GM12891 (cell line): Measurements from ENCODE around the gene SIRPD.

Experiments
- DNase-seq: peaks from one replicate; pipeline ENCODE4 v3.0.0; 2011; ENCODE audit warnings: low spot score; ENCODE audit not compliant: insufficient read length
- FAIRE-seq: peaks from 2 replicates; lab custom pipeline; 2011; peaks lifted over from hg19 to GRCh38; lab: Jason Lieb, UNC
- PAX5 ChIP-seq: IDR thresholded peaks from 2 replicates; pipeline ENCODE4 v1.6.1; 2011; ENCODE audit warnings: low read length, moderate library complexity, mild to moderate bottlenecking; ENCODE audit not compliant: insufficient read depth, severe bottlenecking
- POLR2A ChIP-seq: IDR thresholded peaks from 2 replicates; pipeline ENCODE4 v1.6.1; 2011; ENCODE audit warnings: low read depth, low read length, control low read depth

Gene SIRPD

DNA sequence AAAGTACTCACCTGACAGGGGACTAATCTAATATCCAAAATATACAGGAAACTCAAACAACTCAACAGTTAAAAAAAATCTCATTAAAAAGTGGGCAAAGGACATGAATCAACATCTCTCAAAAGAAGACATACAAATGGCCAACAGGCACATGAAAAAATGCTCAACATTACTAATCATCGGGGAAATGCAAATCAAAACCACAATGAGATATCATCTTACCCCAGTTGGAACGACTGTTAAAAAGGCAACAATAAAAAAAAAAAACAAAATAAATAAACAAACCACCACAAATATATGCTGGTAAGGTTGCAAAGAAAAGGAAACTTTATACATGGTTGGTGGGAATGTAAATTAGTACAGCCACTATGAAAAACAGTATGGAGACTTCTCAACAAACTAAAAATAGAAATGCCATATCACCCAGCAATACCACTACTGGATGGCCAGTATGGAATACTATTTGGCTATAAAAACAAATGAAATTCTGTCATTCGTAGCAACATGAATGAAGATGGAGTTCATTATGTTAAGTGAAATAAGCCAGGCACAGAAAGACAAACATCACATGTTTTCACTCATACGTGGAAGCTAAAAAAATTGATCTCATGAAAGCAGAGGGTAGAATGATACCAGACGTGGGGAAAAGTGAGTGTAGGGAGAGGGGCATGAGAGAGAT, 72.9 kb downstream of the SIRPD start:
- no peak for TF ChIP-seq PAX5
- no peak for TF ChIP-seq POLR2A
- DNase-seq (no peak), FAIRE-seq (no peak)
